Smooth muscle cell (in vitro differentiated cells): Measurements from ENCODE around the gene N4BP3. TPM values are rescaled to one million over a fixed set of nuclear protein-coding genes. Genes with fewer than 3 reads are reported as not detected.

ENCODE experiments used
- DNase-seq: peaks from one replicate; lab custom pipeline; 2025; ENCODE audit not compliant: unreplicated experiment; lab: John Stamatoyannopoulos, UW
- H2AFZ ChIP-seq: fragments of 200-600 bp; sonication (generic); 2 replicates; pipeline ENCODE4 v1.6.0; 2016; ENCODE audit warnings: antibody characterized with exemption, low read depth, mild to moderate bottlenecking
- H3F3A ChIP-seq: fragments of 200-600 bp; sonication (generic); 2 replicates; pipeline ENCODE4 v1.6.0; 2017; ENCODE audit warnings: antibody characterized with exemption, low read depth
- H3K27ac ChIP-seq: fragments of 200-600 bp; sonication (generic); 2 replicates; pipeline ENCODE4 v1.5.1; 2016; ENCODE audit warnings: low read depth, mild to moderate bottlenecking
- H3K27me3 ChIP-seq: fragments of 200-600 bp; sonication (generic); 2 replicates; pipeline ENCODE4 v1.6.1; 2016; ENCODE audit warnings: low read depth, mild to moderate bottlenecking
- H3K36me3 ChIP-seq: fragments of 200-600 bp; sonication (generic); 2 replicates; pipeline ENCODE4 v1.5.1; 2016; ENCODE audit warnings: low read depth
- H3K4me1 ChIP-seq: fragments of 200-600 bp; sonication (generic); 2 replicates; pipeline ENCODE4 v1.5.1; 2016; ENCODE audit warnings: low read depth
- H3K4me2 ChIP-seq: fragments of 200-600 bp; sonication (generic); 2 replicates; pipeline ENCODE4 v1.6.0; 2016; ENCODE audit warnings: mild to moderate bottlenecking
- H3K4me3 ChIP-seq: fragments of 200-600 bp; sonication (generic); 2 replicates; pipeline ENCODE4 v1.5.1; 2016; ENCODE audit warnings: mild to moderate bottlenecking
- H3K79me2 ChIP-seq: fragments of 200-600 bp; sonication (generic); 2 replicates; pipeline ENCODE4 v1.6.0; 2016; ENCODE audit warnings: low read depth, mild to moderate bottlenecking
- H3K9ac ChIP-seq: fragments of 200-600 bp; sonication (generic); 2 replicates; pipeline ENCODE4 v1.6.0; 2016; ENCODE audit warnings: low read depth
- H3K9me3 ChIP-seq: fragments of 200-600 bp; sonication (generic); replicated peaks from 2 replicates; pipeline ENCODE4 v1.5.1; 2016; ENCODE audit warnings: low read depth
- H4K20me1 ChIP-seq: fragments of 200-600 bp; sonication (generic); 2 replicates; pipeline ENCODE4 v1.6.0; 2016; ENCODE audit warnings: low read depth
- WGBS: methylation state at CpG from one replicate; pipeline ENCODE4 v1.1.7; 2016; ENCODE audit warnings: low lambda C conversion rate; 5-methylcytosine and 5-hydroxymethylcytosine counted together
- polyA plus RNA-seq: library from polyadenylated mRNA; unstranded; fragments of >200 nt; fragmentation: Nextera tagmentation; extraction: Ambion mirVana; gene quantifications from 2 replicates; pipeline ENCODE4 v1.2.1, GENCODE V29; 2016
- total RNA-seq: library from RNA; depleted of rRNA; stranded (reverse); fragments of >200 nt; gene quantifications from 2 replicates; pipeline ENCODE4 v1.2.3, GENCODE V29; 2014
- TF ChIP-seq, protein P1 (sequence below): fragments of 200-600 bp; sonication (generic); IDR thresholded peaks from 2 replicates; pipeline ENCODE4 v1.5.1; 2017; ENCODE audit warnings: borderline replicate concordance, mild to moderate bottlenecking, antibody characterized with exemption; ENCODE audit not compliant: insufficient read depth, poor library complexity, severe bottlenecking

N4BP3 gene
- total and polyA plus RNA-seq, 2 experiments from 2014 or later, result 0.39 to 1.3 TPM

DNA sequence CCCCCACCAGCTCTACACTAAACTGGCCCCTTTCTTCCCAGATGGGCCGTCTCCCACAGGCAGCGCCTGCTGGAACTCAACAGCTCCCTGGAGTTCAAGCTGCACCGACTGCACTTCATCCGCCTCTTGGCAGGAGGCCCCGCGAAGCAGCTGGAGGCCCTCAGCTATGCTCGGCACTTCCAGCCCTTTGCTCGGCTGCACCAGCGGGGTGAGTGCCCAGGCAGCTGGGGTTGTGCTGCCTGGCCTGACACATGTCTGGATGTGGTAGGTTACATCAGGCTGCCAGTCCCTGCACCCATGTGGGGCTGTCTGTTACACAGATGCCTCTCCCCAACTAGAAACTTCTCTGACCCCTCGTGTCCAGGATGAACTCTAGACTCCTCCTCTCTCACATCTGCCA lies 30.6 kb downstream of the N4BP3 start:
- TF ChIP-seq, protein P1, sequence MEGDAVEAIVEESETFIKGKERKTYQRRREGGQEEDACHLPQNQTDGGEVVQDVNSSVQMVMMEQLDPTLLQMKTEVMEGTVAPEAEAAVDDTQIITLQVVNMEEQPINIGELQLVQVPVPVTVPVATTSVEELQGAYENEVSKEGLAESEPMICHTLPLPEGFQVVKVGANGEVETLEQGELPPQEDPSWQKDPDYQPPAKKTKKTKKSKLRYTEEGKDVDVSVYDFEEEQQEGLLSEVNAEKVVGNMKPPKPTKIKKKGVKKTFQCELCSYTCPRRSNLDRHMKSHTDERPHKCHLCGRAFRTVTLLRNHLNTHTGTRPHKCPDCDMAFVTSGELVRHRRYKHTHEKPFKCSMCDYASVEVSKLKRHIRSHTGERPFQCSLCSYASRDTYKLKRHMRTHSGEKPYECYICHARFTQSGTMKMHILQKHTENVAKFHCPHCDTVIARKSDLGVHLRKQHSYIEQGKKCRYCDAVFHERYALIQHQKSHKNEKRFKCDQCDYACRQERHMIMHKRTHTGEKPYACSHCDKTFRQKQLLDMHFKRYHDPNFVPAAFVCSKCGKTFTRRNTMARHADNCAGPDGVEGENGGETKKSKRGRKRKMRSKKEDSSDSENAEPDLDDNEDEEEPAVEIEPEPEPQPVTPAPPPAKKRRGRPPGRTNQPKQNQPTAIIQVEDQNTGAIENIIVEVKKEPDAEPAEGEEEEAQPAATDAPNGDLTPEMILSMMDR, result no peak
- Histone ChIP-seq H3K79me2 (no peaks in the 10 kb centered on the region), H3K36me3 (no peaks in the 10 kb centered on the region), H3K9me3 (no peaks in the 10 kb centered on the region), H3K27me3 (no peaks in the 10 kb centered on the region), H4K20me1 (no peaks in the 10 kb centered on the region), H3K4me1 (no peaks in the 10 kb centered on the region), H2AFZ (no peak overlapping the region), H3K4me3 (no peak overlapping the region), H3F3A (no peaks in the 10 kb centered on the region), H3K27ac (no peak overlapping the region), H3K9ac (no peak overlapping the region), H3K4me2 (no peak overlapping the region)
- no peak for DNase-seq
- WGBS, result 96% methylated on average over 10 of the region's 10 CpGs

DNA sequence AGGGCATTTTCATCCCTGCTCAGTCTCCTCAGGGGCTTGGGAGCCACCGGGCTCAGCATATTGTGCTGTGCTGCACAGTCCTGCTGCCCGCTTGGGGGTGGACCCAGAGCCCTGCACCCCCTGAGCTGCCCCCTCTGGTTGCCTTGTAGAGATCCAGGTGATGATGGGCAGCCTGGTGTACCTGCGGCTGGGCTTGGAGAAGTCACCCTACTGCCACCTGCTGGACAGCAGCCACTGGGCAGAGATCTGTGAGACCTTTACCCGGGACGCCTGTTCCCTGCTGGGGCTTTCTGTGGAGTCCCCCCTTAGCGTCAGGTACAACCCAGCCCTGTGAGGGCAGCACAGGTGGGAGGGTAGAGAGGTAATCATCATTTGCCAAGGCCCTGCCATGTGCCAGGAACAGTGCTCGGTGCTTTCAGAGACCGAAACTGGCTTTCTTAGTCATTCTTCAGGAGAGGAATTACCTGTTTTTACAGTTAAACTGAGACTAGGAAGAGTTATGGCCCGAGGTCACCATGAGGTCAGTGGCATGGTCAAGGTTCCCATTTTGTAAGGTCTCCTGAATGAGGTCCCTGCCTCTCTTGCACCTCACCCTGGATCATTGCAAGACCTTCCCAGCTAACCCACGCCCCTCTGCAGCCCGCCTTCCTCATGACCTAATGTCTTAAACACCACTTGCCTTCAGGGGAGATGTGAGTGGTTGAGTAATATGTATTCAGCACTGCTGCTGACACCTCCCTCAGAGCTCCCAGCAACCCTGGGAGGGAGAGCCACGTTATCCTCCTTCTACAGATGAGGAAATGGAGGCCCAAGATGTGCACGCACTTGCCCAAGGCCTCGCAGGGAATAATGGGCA lies 32.9 kb downstream of the N4BP3 start:
- Histone ChIP-seq H3K4me1 (no peaks in the 10 kb centered on the region), H3K36me3 (no peaks in the 10 kb centered on the region), H3K4me3 (no peak overlapping the region), H4K20me1 (no peaks in the 10 kb centered on the region), H3K27ac (peak overlapping the region; percentile 70), H3K4me2 (no peak overlapping the region), H3F3A (no peaks in the 10 kb centered on the region), H2AFZ (no peak overlapping the region), H3K79me2 (no peaks in the 10 kb centered on the region), H3K9ac (no peak overlapping the region), H3K9me3 (no peaks in the 10 kb centered on the region), H3K27me3 (no peaks in the 10 kb centered on the region)
- TF ChIP-seq, protein P1, result peak; percentile 68
- DNase-seq, result no peak
- 56% methylated on average over 14 of the region's 14 CpGs for WGBS

DNA sequence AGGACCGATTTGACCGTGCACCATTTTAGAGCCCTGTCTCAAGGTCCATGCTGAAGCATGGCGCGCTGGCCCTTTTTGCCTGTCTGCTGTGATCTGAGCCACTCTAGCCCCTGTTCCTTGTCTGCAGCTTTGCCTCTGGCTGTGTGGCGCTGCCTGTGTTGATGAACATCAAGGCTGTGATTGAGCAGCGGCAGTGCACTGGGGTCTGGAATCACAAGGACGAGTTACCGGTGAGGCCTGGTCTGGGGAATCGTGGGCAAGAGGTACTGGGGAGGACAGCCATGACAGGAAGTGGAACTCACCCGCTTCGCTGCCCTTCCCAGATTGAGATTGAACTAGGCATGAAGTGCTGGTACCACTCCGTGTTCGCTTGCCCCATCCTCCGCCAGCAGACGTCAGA lies 34.1 kb downstream of the N4BP3 start:
- no peaks in the 10 kb centered on the region for H3F3A ChIP-seq
- no peaks in the 10 kb centered on the region for H3K9me3 ChIP-seq
- H3K36me3 ChIP-seq, result no peaks in the 10 kb centered on the region
- no peaks in the 10 kb centered on the region for H3K79me2 ChIP-seq
- H3K27me3 ChIP-seq, result no peaks in the 10 kb centered on the region
- no peak for DNase-seq
- H4K20me1 ChIP-seq, result no peaks in the 10 kb centered on the region
- TF ChIP-seq, protein P1, result no peak
- WGBS, result 91% methylated on average over 15 of the region's 15 CpGs
- H3K4me3 ChIP-seq, result no peak overlapping the region
- H3K4me1 ChIP-seq, result peaks cover under 1% of the 10 kb centered on the region
- no peak overlapping the region for H3K4me2 ChIP-seq
- no peak overlapping the region for H2AFZ ChIP-seq
- H3K9ac ChIP-seq, result no peak overlapping the region
- H3K27ac ChIP-seq, result no peak overlapping the region
